ENCODE measurements around the gene KRT2.
"Not testable (repeated sequence)": the region's sequence is repeated elsewhere in the genome, so short reads cannot be mapped to it uniquely, and the experiment has no call there.

Gene KRT2

DNA sequence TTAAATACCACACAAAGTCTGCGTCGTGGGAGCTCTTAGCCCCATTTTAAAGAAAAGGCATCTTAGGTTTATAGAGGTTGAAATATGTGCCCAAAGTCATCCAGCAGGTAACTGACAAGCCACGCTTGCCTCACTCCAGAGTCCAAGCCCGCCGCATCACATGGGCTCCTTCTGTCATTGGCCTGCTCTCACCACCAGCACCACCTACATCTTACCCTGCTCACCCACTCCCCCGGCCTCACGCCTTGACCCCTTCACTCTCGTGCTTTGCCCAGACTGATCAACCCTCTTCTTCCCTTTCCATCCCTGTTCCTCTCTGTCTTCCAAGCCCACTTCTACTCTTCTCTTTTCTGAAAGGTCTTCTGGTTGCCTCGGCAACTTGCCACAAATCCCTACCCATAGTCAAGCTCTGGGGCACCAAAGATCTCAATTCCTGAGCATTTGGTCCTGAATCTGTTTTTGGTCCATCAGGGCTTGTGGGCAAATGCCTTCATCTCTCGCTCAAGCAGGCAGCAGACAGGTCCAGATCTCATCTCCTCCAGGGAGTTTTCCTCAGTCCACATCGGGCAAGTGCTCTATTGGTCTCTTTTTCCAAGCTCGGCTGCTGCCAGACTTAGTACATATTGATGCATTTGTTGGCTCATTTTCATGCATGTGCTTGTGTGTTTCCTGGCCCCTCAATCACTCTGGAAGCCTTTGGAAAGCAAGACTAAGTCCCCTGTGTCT lies 31.7 kb upstream of the KRT2 start:
- DNase-seq = no peak

DNA sequence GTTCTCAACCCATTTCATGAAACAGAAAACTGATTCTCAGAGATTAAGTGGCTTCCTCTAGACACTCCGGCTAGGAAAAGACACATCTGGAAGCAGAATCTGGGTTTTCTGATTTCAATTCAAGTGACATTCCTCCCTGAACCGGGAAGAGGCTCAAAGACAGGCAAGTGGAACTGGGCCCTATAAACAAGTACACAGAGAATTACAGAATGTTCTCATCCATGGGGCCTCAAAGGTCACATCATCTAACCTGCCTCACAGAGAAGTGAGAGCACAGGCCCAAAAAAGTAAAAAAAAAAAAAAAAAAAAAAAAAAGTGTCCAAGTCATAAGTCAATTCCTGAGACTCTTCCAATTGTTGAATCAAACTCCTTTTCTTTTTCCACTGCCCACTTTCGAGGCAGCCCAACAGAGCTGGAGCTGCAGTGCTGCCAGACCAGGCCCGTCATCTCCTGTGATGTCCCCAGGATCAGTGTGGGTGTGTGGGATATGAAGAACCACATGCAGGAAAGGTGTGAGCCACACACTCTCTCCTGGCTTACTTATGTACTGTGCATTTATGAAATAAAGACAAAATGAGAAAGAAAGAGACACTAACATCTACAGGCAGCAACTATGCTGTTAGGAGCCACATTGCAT lies 31.0 kb upstream of the KRT2 start:
- DNase-seq = no peak

DNA sequence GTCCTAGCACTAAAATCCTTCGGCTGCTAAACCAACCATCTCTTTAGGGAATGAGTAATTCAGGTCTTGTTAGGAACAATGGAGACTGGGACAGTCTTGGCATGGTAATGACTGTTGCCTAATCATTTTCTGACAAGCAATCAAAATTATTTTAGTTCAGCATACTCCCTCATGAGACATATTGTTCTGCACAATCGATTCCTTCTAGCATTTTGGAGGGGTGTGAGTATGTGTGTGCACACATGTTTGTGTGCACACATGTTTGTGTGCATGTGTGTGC lies 30.3 kb upstream of the KRT2 start:
- no peak for DNase-seq

DNA sequence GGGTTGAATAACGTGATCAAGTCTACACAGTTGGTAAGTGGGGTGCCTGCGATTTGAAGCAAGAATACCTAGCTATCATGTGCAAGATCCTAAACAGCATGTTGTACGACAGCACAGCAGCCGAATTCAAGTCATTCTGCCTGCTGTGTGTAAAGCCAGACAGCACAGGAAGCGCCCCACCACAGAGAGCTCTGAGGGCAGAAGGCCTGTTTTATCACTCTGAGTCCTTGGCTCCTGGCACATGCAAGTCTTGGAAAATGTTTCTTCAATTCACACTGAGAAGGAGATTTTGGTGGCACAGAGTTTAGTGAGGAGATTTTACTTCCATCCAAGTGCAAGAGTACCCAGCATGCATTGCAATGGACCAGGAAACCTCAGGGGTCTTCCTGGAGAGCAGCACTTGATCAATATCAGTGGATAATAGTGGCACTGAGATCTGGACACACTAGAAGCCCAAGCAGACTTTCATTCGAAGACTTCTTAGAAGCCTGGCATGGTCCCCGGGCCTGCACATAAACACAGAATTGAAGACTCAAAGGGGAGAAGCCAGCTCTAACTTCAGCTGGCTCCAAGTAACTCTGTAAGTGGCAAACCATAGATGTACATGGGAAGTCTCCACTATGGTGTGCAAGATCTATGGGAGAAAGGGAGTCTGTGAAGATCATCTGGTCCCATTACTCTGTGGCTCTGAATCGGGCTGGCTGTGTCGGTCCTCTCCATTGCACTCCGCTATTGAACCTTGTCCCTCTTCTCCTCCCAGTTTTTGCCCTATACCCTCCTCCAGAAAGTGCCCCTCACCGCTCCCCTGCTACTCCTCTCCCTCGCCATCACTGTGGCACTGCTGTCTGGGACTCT lies 29.7 kb upstream of the KRT2 start:
- no peak for DNase-seq

DNA sequence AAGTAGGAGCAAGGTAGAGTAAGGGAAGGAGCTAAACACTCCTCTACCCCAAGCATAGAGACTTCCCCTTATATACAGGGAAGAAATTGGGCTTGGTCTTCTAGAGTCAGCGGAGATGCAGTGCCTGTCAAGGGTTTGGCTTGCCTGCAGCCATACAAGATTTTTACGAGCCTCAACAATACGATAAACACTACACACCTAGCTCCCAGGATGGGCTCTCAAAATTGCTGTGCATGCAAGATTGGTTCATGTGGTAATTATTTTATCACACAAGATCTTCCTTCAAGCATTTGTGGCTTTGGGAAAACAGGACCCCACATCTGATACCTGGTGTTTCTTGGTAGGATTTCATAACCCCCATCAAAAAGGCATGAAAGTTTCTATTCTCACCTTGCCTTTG lies 28.4 kb upstream of the KRT2 start, which contains the start of gene KRT1:
Gene KRT1, minus strand, starts transcription at position 45 of the 400 bp plus-strand sequence. CDS start 59 bp downstream, outside the sequence.
- DNase-seq = no peak

DNA sequence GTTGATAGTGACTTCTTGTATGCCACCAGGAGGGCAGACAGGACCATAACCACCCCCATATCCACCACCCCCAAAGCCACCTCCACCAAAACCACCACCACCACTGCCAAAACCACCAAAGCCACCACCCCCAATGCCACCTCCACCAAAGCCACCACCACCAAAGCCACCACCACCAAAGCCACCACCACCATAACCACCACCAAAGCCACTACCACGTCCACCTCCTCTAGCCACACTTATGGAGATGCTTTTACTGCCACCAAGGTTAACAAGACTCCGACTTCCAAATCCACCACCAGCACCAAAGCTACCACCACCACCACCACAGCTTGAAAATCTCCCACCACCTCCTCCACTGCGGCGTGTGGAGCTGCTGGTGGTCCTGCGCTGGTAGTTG lies 27.9 kb upstream of the KRT2 start:
- no peak for DNase-seq

DNA sequence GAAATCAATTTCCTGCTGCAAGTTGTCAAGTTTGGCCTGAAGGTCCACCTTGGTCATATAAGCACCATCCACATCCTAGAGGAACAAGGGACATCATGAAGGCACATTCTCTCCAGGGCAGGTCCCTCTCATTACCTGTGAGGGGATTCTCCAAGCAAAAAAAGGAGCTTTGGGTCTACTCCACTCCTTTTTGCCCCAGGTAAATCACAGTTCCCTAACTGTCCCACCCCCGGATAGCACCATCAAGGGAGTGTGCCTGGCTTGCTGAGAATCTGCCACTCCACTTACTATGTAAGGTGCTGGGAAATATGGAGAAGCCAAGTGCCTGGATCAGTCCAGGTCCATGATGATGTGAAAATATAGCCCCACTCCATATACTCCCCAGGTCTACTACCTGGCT lies 25.7 kb upstream of the KRT2 start:
- no peak for DNase-seq

DNA sequence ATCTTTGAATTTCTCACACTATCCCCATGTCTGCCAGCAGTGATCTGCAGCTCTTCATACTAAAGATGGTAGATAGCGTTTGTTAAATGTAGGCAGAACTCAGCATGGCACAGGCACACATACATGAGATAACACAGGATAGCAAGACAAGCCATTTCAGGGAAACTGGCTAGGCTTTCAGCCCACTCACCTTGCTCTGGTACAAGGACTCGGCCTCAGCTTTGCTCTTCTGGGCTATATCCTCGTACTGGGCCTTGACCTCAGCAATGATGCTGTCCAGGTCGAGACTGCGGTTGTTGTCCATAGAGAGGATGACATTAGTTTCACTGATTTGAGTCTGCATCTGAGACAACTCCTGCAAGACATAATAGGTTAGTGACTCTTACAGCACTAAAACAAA lies 25.1 kb upstream of the KRT2 start:
- DNase-seq = no peak

DNA sequence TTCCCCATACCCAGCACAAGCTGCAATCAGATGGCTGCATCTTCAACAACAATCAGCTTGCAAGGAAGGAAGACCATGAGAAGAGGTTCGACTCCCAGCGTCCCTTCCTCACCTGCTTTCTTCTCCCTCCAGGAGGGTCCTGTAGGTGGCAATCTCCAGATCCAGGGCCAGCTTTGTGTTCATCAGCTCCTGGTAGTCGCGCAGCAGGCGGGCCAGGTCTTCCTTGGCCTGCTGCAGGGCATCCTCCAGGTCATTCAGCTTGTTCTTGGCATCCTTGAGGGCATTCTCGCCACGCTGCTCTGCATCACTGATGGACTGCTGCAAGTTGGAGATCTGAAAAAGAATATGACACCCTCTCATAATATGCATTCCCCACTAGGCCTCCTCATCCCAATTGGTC lies 24.2 kb upstream of the KRT2 start:
- DNase-seq = no peak

DNA sequence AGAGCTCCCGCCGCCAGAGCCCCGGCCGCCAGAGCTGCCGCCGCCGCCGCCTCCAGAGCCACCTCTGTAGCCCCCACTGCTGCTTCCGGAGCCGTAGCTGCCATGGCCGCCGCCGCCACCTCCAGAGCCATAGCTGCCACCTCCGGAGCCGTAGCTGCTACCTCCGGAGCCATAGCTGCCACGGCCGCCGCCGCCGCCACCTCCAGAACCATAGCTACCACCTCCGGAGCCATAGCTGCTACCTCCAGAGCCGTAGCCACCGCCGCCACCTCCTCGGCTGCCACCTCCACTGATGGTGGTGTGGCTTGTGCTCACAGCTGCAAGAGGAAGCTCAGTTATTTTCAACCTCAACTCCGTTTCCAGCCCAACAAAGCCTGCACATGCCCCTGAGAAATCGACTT lies 23.3 kb upstream of the KRT2 start:
- DNase-seq = no peak

DNA sequence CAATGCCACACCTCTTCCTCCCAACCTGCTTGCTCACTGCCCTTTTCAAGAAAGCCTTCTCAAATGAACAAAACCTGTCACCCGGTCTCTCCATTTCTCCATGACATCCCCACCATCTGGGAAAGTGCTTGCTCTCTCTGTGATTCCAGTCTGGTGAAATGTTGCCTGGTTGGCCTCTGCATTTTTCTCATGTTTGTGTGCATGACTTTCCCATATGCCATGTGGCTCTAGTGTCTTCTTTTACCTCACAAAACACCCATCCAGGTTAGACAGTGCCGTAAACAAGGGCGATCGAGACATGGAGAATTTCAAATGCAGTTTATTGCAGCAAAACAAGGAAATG lies 22.4 kb upstream of the KRT2 start:
- no peak for DNase-seq

DNA sequence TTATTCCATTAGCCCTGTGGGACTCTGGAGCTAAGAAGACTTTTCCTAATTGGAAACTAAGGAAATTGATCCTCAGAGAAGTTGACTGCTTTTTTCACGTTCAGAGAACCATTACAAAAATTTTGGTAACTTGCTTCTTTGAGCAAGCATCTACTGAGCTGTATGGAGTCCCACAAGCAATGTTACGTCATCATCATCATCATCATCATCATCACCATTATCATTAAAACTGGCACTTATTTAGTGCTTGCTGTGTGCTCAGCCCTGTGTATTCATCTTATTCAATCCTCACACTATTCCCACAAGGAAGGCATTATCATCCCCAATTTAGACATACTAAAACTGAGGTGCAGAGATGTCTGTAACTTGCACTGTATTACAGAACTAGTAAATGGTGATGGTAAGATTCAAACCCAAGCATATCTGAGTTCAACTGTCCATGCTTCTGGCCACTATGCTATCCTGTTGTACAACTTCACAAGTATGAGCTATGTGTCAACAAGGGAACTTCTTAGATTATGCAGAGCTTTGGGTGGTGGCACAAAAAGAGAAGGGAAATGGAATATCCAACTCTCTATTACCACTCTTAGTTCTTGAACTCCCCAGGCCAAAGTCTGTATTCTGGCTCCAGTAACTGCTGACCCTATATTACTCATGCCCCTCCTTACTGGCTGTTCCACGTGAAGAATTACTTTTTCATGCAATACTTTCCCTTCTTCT lies 21.9 kb upstream of the KRT2 start:
- no peak for DNase-seq

DNA sequence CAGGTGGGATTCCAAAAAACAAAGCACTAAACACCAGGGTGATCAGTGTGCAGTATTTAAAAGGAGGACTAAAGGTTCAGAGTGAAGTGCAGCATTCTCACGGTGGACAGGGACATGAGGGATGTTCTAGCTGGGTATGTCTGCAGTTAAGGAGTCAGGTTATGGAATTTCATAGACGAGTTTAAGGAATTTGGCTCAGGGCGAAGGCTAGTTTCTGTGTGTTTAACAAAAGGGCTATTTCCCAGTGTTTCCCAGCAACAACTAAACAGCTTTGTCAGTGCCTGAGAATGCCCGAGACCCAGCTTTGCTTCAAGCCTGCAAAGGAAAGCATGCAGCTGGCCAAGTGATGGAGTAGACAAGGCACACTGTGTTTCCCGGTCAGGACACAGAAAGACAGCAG lies 21.2 kb upstream of the KRT2 start:
- DNase-seq = no peak

DNA sequence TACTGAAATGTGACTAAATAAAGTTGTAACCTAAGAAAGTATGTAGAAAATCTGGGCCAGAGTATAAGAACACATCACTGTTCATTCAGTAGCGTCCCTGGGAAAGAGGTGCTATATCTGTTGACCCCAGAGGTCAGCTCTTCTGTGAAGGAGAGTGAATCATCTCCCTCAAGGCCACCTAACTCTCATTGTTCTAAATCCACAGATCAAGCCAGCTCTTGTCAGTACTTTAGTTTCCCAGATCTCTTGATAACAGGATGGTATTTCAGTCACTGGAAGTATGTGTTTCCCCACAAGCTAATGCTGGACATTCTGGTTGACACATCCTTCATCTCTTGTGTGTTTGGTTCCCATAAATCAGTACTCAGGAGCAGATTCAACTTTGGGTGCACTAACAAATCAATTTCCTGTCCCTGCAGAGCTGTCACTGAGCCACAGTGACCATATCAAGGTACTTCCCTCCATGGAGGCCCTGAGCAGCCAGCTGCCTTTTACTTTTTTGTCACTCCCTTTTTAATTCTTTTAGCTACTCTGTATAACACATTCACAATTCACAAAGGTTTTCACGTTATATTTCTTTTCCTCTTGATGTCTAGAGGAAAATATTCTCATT lies 20.4 kb upstream of the KRT2 start:
- no peak for DNase-seq

DNA sequence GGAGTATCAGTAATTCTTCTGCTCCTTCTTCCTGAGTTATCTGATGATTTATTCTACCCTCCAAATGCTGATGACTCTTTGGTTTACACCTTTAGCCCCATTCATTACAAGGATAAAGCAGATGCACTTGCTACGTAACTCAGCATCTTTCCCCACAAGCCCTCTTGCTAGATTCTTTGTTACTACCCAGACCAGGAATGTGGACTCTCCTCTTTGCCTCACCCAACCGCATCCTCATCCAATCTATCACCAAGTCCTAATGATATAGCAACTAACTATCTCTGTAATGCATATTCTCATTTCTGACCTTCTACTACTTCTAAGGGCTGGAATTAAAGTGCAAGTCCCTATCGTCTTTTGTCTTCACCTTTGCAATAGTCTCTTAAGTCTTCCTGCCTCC lies 18.9 kb upstream of the KRT2 start:
- no peak for DNase-seq

DNA sequence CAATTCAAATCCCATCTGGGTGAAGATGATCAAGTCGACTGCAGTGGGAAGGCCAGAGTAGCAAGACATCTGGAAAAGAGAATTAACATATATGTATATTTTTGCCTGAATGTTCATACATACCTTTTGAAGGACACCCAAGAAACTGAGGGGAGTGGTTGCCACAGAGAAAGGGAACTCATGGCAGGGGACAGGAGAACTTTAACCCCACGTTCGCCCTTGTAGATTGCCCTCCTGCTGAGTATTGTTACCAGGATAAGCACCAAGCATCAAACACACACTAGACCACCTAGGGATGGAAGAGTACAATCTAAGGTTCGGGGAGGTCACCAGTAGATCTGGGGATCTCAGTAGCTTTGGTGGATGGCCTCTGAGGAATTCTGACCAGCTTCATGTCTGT lies 18.5 kb upstream of the KRT2 start:
- no peak for DNase-seq

DNA sequence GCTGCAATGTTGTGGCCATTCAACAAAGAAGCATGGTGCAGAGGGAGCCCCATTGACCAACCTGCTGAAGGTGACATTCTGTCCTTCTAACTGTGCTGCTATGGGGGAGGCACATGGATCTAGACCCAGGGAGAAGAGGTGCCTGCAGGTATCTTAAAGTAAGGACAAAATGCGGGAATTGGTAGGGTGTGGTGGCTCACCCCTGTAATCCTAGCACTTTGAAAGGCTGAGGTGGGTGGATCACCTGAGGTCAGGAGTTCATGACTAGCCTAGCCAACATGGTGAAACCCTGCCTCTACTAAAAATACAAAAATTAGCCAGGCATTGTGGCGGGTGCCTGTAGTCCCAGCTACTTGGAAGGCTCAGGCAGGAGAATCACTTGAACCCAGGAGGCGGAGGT lies 17.9 kb upstream of the KRT2 start:
- not testable (repeated sequence) for DNase-seq

DNA sequence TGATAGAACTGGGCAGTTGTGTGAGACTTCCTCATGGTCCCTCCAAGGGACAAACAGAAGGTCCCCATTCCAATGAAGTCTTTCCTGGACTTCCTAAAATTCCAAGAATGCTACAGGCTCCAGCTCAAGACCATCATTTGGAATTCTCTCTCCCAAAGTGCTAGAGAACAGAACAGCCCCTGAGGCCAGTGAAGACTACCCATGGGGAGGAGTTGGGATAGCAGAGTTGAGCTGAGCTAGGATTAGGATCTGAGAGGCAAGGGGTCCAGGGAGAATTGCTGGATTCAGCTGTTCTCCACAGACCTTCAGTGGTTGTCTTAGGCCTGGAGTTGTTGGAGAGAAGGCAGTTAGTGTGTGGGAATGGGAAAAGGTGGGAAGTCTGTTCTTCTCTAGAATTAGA lies 17.4 kb upstream of the KRT2 start:
- no peak for DNase-seq

DNA sequence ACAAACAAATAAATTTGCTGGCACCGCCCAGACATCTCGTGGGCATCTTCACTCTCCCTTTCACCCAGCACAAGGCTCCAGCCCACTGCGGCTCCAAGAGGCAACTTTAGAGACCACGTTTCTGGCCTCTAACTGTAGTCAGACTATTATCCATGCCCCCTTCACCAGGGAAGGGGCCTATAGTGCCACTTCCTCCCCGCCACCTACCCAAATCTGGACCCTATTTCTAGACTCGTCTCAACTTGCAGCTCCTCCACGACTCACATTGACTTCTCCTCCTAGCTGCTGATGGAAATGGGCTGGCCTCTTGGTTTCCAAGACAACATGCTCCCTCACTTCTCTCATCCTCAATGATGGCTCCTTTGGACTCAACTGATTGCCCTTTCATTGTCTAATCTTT lies 15.9 kb upstream of the KRT2 start:
- DNase-seq = no peak

DNA sequence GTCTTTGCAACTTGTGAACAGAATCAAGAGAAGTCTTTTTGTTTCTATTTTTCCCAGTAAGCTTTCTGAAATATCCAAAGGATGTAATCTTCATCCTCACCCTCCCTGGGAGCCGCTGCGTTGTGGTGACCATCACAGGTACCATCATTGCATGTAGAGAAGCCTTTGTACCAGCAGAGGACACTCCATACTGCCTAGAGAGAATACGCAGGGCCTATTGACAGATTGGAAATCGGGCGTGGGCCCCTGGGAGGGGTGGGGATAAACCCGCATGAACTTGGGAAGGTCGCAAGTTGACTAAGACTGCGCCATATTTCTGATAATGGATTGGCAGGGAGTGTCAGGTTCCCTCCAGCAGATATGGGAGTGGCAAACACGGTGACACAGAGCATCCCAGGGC lies 15.5 kb upstream of the KRT2 start:
- no peak for DNase-seq

DNA sequence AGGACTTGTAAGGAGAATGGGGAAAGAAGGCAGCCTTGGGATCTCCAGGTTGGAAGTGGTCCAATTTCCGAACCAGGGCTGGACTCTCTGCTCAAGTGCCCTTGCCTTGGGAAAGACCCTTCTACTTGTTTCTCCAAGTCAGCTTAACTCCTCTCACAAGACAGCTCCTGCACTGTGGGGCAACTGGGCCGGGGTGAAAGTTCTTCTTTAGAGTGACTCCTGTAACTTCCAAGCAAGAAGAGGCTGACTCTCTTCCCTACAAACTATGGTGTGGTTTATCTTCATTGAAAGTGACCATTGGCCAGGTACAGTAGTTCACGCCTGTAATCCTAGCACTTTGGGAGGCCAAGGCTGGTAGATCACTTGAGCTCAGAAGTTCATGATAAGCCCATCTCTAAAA lies 14.5 kb upstream of the KRT2 start:
- DNase-seq = no peak

DNA sequence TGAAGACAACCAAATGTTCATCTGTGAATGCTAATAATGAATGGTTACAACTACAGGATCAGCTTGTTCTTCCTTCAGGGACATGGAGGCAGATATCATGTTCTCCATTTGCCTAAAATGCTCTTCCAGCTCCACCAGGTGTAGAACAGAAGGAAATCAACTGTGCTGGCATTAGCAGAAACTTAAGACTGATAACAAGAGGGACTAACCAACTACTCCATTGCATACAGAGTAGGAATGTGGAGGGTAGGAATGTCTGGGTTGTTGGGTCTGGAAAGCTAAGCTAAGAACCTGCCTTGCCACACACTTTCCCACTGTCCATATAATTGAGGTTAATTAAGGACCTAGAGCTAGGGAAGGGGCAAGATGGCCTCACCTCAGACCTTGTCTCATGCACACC lies 11.4 kb upstream of the KRT2 start:
- no peak for DNase-seq

DNA sequence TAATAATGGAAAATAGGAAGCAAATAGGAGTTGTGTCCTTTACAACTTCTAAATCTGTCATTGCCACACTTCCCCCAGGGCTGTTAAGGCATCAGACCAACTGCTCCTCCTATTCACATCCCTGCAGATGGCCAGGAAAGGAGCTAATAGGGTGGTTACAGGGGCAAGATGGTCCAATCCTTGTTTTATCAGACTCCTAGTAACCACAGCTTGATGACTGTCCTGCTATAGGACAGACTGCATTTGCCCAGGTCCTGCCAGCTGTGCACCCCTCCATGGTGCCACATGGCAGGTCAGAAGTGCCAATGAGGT lies 10.9 kb upstream of the KRT2 start:
- no peak for DNase-seq
